ENCODE measurements around the gene C5AR2. TPM values are rescaled to one million over a fixed set of nuclear protein-coding genes. Genes with fewer than 3 reads are reported as not detected.

C5AR2 gene
- total RNA-seq, 1 experiment from 2014 or later: 0.22 TPM

DNA sequence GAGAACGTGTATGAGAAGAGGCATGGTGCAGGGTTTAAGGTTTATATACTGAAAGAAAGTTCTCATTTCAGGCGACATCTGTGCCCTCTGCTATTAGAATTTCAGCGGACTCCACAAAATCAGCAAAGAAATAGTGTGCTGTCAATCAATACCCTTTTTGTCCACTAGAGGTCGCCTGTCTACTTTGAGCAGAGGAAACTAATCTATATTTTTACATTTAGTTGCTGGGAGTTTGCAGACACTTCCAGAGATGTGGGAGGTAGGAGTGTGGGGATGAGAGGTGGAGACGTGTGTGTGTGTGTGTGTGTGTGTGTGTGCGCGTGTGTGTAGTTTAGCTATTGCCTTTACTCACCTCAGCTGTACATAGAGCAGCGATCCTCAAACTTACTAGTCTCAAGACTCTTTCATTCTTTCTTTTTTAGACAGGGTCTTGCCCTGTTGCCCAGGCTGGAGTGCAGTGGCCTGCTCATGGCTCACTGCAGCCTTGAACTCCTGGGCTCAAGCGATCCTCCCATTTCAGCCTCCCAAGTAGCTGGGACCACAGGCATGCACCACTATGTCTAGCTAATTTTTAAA lies 47.6 kb upstream of the C5AR2 start:
- H3K4me1 Mint-ChIP-seq: peaks cover under 1% of the 10 kb centered on the region
- no peaks in the 10 kb centered on the region for H3K27me3 Mint-ChIP-seq (ENCODE audit: low read depth)
- POLR2A ChIA-PET: no interaction called here
- peaks cover 9% of the 10 kb centered on the region for H3K9me3 Mint-ChIP-seq
- peaks cover 4% of the 10 kb centered on the region; the same call in 1 of the 2 replicates for H3K36me3 Mint-ChIP-seq
- DNase-seq (ENCODE audit: low spot score) (no peak), ATAC-seq (peak; percentile 54)
- no peak overlapping the region for H3K27ac Mint-ChIP-seq
- H3K4me3 Mint-ChIP-seq: no peak overlapping the region
- TF ChIP-seq SP1 (CRISPR knock-in tag; conservative IDR thresholded peaks at IDR 0.05) (no peak), ZNF416 (CRISPR knock-in tag; IDR thresholded peaks at IDR 0.05) (no peak), CTCF (IDR thresholded peaks at IDR 0.05) (peak; percentile 85), SOX15 (CRISPR knock-in tag; IDR thresholded peaks at IDR 0.05) (no peak), ZNF423 (CRISPR knock-in tag; IDR thresholded peaks at IDR 0.05) (no peak)
- CTCF ChIA-PET: interaction anchor here (0.9 to 2.5 kb wide), 7 partner anchors 10 to 144 kb away, joined by 3 to 18 read pairs (median 5); partner anchors contain the start of genes CCDC9, DHX34 and INAFM1

DNA sequence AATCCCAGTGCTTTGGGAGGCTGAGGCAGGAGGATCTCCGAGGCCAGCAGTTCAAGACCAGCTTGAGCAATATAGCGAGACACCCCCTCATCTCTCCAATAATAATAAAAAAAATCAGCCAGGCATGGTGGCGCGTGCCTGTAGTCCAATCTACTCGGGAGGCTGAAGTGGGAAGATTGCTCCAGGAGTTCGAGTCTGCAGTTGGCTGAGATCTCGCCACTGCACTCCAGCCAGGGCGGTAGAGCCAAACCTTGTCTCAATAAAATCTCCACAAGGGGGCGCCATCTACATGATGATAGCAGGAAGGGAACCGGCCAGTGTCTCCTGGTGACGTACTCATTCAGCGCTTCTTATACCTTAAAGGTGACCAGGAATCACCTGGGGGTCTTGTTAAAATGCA lies 35.9 kb upstream of the C5AR2 start:
- Mint-ChIP-seq H3K9me3 (no peaks in the 10 kb centered on the region), H3K36me3 (no peaks in the 10 kb centered on the region), H3K27me3 (ENCODE audit: low read depth) (no peaks in the 10 kb centered on the region), H3K4me1 (peaks cover 7% of the 10 kb centered on the region), H3K27ac (no peak overlapping the region), H3K4me3 (no peak overlapping the region)
- ATAC-seq (peak; percentile 97), DNase-seq (ENCODE audit: low spot score) (peak; percentile 88)
- ChIA-PET POLR2A (no interaction called here), CTCF (interaction anchor here (0.6 to 2.5 kb wide), 9 partner anchors 11 to 912 kb away, joined by 3 to 18 read pairs (median 4); partner anchors contain the start of gene DHX34)
- TF ChIP-seq NR1H2 (CRISPR knock-in tag; IDR thresholded peaks at IDR 0.05) (no peak), TP53 (CRISPR knock-in tag; IDR thresholded peaks at IDR 0.05) (no peak), FOXK1 (CRISPR knock-in tag; IDR thresholded peaks at IDR 0.05) (no peak), ARID4B (CRISPR knock-in tag; IDR thresholded peaks at IDR 0.05; ENCODE audit: borderline replicate concordance) (no peak), GTF2I (CRISPR knock-in tag; conservative IDR thresholded peaks at IDR 0.05) (0 out of 2 replicates have a peak, but pooled peaks have one; percentile 19), RORB (CRISPR knock-in tag; IDR thresholded peaks at IDR 0.05) (no peak), CTCF (IDR thresholded peaks at IDR 0.05) (peak; percentile 80), ATF6 (CRISPR knock-in tag; IDR thresholded peaks at IDR 0.05) (no peak), CDX4 (CRISPR knock-in tag; IDR thresholded peaks at IDR 0.05; ENCODE audit: borderline replicate concordance) (no peak), RELA (CRISPR knock-in tag; IDR thresholded peaks at IDR 0.05; ENCODE audit: borderline replicate concordance) (no peak)
- TF ChIP-seq, protein P1, sequence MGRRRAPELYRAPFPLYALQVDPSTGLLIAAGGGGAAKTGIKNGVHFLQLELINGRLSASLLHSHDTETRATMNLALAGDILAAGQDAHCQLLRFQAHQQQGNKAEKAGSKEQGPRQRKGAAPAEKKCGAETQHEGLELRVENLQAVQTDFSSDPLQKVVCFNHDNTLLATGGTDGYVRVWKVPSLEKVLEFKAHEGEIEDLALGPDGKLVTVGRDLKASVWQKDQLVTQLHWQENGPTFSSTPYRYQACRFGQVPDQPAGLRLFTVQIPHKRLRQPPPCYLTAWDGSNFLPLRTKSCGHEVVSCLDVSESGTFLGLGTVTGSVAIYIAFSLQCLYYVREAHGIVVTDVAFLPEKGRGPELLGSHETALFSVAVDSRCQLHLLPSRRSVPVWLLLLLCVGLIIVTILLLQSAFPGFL (CRISPR knock-in tag; IDR thresholded peaks at IDR 0.05; ENCODE audit: borderline replicate concordance): no peak
- TF ChIP-seq, protein P2, sequence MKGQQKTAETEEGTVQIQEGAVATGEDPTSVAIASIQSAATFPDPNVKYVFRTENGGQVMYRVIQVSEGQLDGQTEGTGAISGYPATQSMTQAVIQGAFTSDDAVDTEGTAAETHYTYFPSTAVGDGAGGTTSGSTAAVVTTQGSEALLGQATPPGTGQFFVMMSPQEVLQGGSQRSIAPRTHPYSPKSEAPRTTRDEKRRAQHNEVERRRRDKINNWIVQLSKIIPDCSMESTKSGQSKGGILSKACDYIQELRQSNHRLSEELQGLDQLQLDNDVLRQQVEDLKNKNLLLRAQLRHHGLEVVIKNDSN (CRISPR knock-in tag; IDR thresholded peaks at IDR 0.05): no peak
- TF ChIP-seq, protein P3, sequence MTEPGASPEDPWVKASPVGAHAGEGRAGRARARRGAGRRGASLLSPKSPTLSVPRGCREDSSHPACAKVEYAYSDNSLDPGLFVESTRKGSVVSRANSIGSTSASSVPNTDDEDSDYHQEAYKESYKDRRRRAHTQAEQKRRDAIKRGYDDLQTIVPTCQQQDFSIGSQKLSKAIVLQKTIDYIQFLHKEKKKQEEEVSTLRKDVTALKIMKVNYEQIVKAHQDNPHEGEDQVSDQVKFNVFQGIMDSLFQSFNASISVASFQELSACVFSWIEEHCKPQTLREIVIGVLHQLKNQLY (CRISPR knock-in tag; IDR thresholded peaks at IDR 0.05): no peak
- TF ChIP-seq, protein P4, sequence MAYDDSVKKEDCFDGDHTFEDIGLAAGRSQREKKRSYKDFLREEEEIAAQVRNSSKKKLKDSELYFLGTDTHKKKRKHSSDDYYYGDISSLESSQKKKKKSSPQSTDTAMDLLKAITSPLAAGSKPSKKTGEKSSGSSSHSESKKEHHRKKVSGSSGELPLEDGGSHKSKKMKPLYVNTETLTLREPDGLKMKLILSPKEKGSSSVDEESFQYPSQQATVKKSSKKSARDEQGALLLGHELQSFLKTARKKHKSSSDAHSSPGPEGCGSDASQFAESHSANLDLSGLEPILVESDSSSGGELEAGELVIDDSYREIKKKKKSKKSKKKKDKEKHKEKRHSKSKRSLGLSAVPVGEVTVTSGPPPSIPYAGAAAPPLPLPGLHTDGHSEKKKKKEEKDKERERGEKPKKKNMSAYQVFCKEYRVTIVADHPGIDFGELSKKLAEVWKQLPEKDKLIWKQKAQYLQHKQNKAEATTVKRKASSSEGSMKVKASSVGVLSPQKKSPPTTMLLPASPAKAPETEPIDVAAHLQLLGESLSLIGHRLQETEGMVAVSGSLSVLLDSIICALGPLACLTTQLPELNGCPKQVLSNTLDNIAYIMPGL (CRISPR knock-in tag; IDR thresholded peaks at IDR 0.05): no peak

All from WTC11 (cell line).